GM12878 (cell line): Measurements from ENCODE around the gene ARID5B.

Experiments
- ASH2L ChIP-seq: fragments of 300-600, 200-600 bp; sonication (generic); IDR thresholded peaks from 2 replicates; pipeline ENCODE4 v1.6.1; 2017; ENCODE audit warnings: low read depth, mild to moderate bottlenecking, borderline replicate concordance
- ATF3 ChIP-seq: IDR thresholded peaks from 2 replicates; pipeline ENCODE4 v1.6.1; 2011; ENCODE audit warnings: low read depth, mild to moderate bottlenecking, low read length, moderate library complexity, borderline replicate concordance; ENCODE audit errors: extremely low read depth
- BCL3 ChIP-seq: IDR thresholded peaks from 2 replicates; pipeline ENCODE4 v1.6.1; 2011; ENCODE audit warnings: borderline replicate concordance, low read depth, mild to moderate bottlenecking, moderate library complexity, low read length; ENCODE audit not compliant: insufficient read depth, poor library complexity, severe bottlenecking
- CTCF ChIP-seq, 3 experiments: IDR thresholded peaks in 2 of 3; conservative IDR thresholded peaks in 1 of 3; 2 replicates each; pipeline ENCODE4 v1.5.1; 2011; ENCODE audit warnings: low read depth in 3 of 3, low read length in 3 of 3, mild to moderate bottlenecking in 3 of 3, control low read depth in 2 of 3, moderate library complexity in 2 of 3, inconsistent platforms in 1 of 3, mixed read lengths in 1 of 3; ENCODE audit not compliant: control insufficient read depth in 2 of 3, insufficient read depth in 1 of 3; ENCODE audit errors: extremely low read depth in 1 of 3
- NFYB ChIP-seq: IDR thresholded peaks from 2 replicates; pipeline ENCODE4 v1.6.1; 2011; ENCODE audit warnings: low read depth, mild to moderate bottlenecking, low read length, improper control_type of control experiment, moderate library complexity; ENCODE audit not compliant: insufficient read depth
- TAF1 ChIP-seq: IDR thresholded peaks from 2 replicates; pipeline ENCODE4 v1.6.1; 2011; ENCODE audit warnings: mild to moderate bottlenecking, low read depth, low read length, borderline replicate concordance
- YY1 ChIP-seq: IDR thresholded peaks from 2 replicates; pipeline ENCODE4 v1.6.1; 2011; ENCODE audit warnings: low read depth, mild to moderate bottlenecking, low read length

GRCh38 chr10:61970182-61971002 lies 68.9 kb downstream of the ARID5B start:
- TF ChIP-seq NFYB (no peak), ATF3 (no peak), BCL3 (no peak), CTCF (IDR thresholded peaks at IDR 0.05 in 2 of 3, conservative IDR thresholded peaks at IDR 0.05 in 1 of 3; ENCODE audit: control insufficient read depth in 2 of 3, extremely low read depth in 1 of 3, insufficient read depth in 1 of 3, low read depth in 3 of 3, low read length in 3 of 3) (no peak), ASH2L (no peak), YY1 (no peak), TAF1 (no peak)
